Liver (tissue), 9 donors: ENCODE data around the gene DDX46. TPM values are rescaled to one million over a fixed set of nuclear protein-coding genes. Genes with fewer than 3 reads are reported as not detected.
A peak's percentile ranks its signal among the peaks of the same experiment; 100 is the strongest.

ENCODE experiments used
- DNase-seq: peaks from one replicate; pipeline ENCODE4 v3.0.0-alpha.2; 2017; ENCODE audit warnings: low spot score
- H3K27ac ChIP-seq, 2 donors: one replicate each; pipeline ENCODE4 v1.7.0; 2013; ENCODE audit warnings: inconsistent platforms in 2 of 2, low read length in 2 of 2, control low read depth in 1 of 2, low read depth in 1 of 2, mild to moderate bottlenecking in 1 of 2
- H3K27me3 ChIP-seq, 4 donors: one replicate each; pipeline versions ENCODE4 v1.6.1 to v1.7.0; 2013; ENCODE audit warnings: low read length in 3 of 4, inconsistent platforms in 1 of 4, mild to moderate bottlenecking in 1 of 4, moderate library complexity in 1 of 4; ENCODE audit not compliant: control insufficient read depth in 4 of 4, insufficient read depth in 4 of 4
- H3K36me3 ChIP-seq, 4 donors: one replicate each; pipeline versions ENCODE4 v1.6.1 to v1.7.0; 2013; ENCODE audit warnings: low read length in 3 of 4, mild to moderate bottlenecking in 3 of 4, low read depth in 1 of 4, moderate library complexity in 1 of 4; ENCODE audit not compliant: control insufficient read depth in 4 of 4, insufficient read depth in 3 of 4
- H3K4me1 ChIP-seq, 4 donors: one replicate each; pipeline versions ENCODE4 v1.6.1 to v1.7.0; 2013; ENCODE audit warnings: low read length in 3 of 4, mild to moderate bottlenecking in 3 of 4, moderate library complexity in 1 of 4; ENCODE audit not compliant: control insufficient read depth in 4 of 4, insufficient read depth in 4 of 4
- H3K4me3 ChIP-seq, 3 donors: one replicate each; pipeline versions ENCODE4 v1.6.1 to v1.7.0; 2013; ENCODE audit warnings: low read length in 3 of 3, control low read depth in 1 of 3, low read depth in 1 of 3, mild to moderate bottlenecking in 1 of 3
- H3K9ac ChIP-seq, 2 donors: one replicate each; pipeline ENCODE4 v1.7.0; 2013; ENCODE audit warnings: low read length in 2 of 2, mild to moderate bottlenecking in 2 of 2, moderate library complexity in 2 of 2, control low read depth in 1 of 2, low read depth in 1 of 2
- H3K9me3 ChIP-seq, 4 donors: one replicate each; pipeline versions ENCODE4 v1.6.1 to v1.7.0; 2013; ENCODE audit warnings: low read length in 3 of 4; ENCODE audit not compliant: control insufficient read depth in 4 of 4
- EGR1 ChIP-seq, 2 donors: IDR thresholded peaks; 2 replicates each; pipeline ENCODE4 v1.6.1; 2016 to 2018; ENCODE audit warnings: antibody characterized with exemption in 2 of 2, low read depth in 2 of 2
- FOXA1 ChIP-seq: IDR thresholded peaks from 2 replicates; pipeline ENCODE4 v1.6.1; 2016; ENCODE audit warnings: antibody characterized with exemption
- FOXA2 ChIP-seq: IDR thresholded peaks from 2 replicates; pipeline ENCODE4 v1.6.1; 2016; ENCODE audit warnings: antibody characterized with exemption
- GABPA ChIP-seq, 2 donors: IDR thresholded peaks in 1 of 2; conservative IDR thresholded peaks in 1 of 2; 2 replicates each; pipeline ENCODE4 v1.6.1; 2016; ENCODE audit warnings: antibody characterized with exemption in 2 of 2, mild to moderate bottlenecking in 1 of 2, moderate library complexity in 1 of 2
- HNF4A ChIP-seq, 2 donors: conservative IDR thresholded peaks; 2 replicates each; pipeline ENCODE4 v1.6.1; 2016; ENCODE audit warnings: antibody characterized with exemption in 2 of 2, mild to moderate bottlenecking in 2 of 2
- HNF4G ChIP-seq: IDR thresholded peaks from 2 replicates; pipeline ENCODE4 v1.6.1; 2016; ENCODE audit warnings: antibody characterized with exemption
- JUND ChIP-seq, 2 donors: IDR thresholded peaks; 2 replicates each; pipeline ENCODE4 v1.6.1; 2016; ENCODE audit warnings: antibody characterized with exemption in 2 of 2
- NR2F2 ChIP-seq: IDR thresholded peaks from 2 replicates; pipeline ENCODE4 v1.6.1; 2016; ENCODE audit warnings: antibody characterized with exemption
- RAD21 ChIP-seq, 2 donors: IDR thresholded peaks; 2 replicates each; pipeline ENCODE4 v1.6.1; 2016; ENCODE audit warnings: antibody characterized with exemption in 2 of 2, mild to moderate bottlenecking in 2 of 2
- RXRA ChIP-seq, 2 donors: IDR thresholded peaks; 2 replicates each; pipeline ENCODE4 v1.6.1; 2017 to 2018; ENCODE audit warnings: antibody characterized with exemption in 2 of 2, mild to moderate bottlenecking in 1 of 2
- SP1 ChIP-seq: IDR thresholded peaks from 2 replicates; pipeline ENCODE4 v1.6.1; 2018; ENCODE audit warnings: antibody characterized with exemption, mild to moderate bottlenecking
- TAF1 ChIP-seq: conservative IDR thresholded peaks from 2 replicates; pipeline ENCODE4 v1.6.1; 2016; ENCODE audit warnings: antibody characterized with exemption, mild to moderate bottlenecking
- YY1 ChIP-seq: IDR thresholded peaks from 2 replicates; pipeline ENCODE4 v1.6.1; 2016; ENCODE audit warnings: antibody characterized with exemption, mild to moderate bottlenecking
- WGBS: extraction: QIAGEN DNeasy Blood & Tissue Kit; methylation state at CpG from one replicate; pipeline ENCODE4 v1.1.7; 2013; 5-methylcytosine and 5-hydroxymethylcytosine counted together
- polyA plus RNA-seq, 2 donors: library from polyadenylated mRNA; stranded (reverse) in 1 of 2; unstranded in 1 of 2; fragments of 200-250 nt in 1 of 2; fragments of >200 nt in 1 of 2; fragmentation: Nextera tagmentation in 1 of 2; extraction: Ambion mirVana in 1 of 2; gene quantifications; one replicate each; pipeline versions ENCODE4 v1.2.1 to v1.2.3, GENCODE V29; 2013 to 2015
- total RNA-seq, 2 donors: library from RNA; depleted of rRNA; stranded (reverse); fragments of >200 nt; gene quantifications; one replicate each; pipeline ENCODE4 v1.2.3, GENCODE V29; 2014
- TF ChIP-seq, protein P1 (sequence below): IDR thresholded peaks from 2 replicates; pipeline ENCODE4 v1.6.1; 2016; ENCODE audit warnings: antibody characterized with exemption
- TF ChIP-seq, protein P2 (sequence below): IDR thresholded peaks from 2 replicates; pipeline ENCODE4 v1.6.1; 2016; ENCODE audit warnings: antibody characterized with exemption
- TF ChIP-seq, protein P3 (sequence below): IDR thresholded peaks from 2 replicates; pipeline ENCODE4 v1.6.1; 2016; ENCODE audit warnings: antibody characterized with exemption
- TF ChIP-seq, protein P4 (sequence below): fragments of 150-350 bp; IDR thresholded peaks from 2 replicates; pipeline ENCODE4 v1.5.1; 2017; ENCODE audit warnings: improper control_type of control experiment, low read depth, low read length; ENCODE audit not compliant: missing input control
- donor health status: healthy.
- donor health status: healthy.
- donor health status: healthy.
- donor health status: healthy.
- donor health status: healthy.

DDX46 gene
- total and polyA plus RNA-seq, 4 donors, result 11.2 to 24.3 (median 16.0) TPM

DNA sequence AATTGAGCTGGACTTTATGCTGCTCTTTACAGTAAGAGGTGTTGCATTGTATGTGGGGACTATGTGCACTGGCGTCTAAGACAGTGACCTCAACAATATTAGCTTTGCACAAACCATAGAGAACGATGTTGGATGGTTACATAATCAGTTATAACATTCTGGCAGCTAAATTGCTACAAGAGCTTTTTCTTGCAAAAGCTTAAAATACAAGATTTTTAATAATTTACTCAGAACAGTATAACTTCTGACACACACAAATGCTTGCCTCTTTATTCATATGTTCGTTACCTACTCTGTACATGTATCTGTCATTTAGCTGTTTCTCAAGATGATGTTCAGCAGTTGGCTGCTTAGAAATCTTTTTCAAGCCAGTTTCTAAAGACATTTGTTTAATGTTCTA, 98.8 kb downstream of the DDX46 start:
- no peaks in the 10 kb centered on the region for H3K9me3 ChIP-seq
- H3K27me3 ChIP-seq, result no peaks in the 10 kb centered on the region
- no peak overlapping the region for H3K4me3 ChIP-seq
- TF ChIP-seq, protein P1, sequence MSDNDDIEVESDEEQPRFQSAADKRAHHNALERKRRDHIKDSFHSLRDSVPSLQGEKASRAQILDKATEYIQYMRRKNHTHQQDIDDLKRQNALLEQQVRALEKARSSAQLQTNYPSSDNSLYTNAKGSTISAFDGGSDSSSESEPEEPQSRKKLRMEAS, result no peak
- TF ChIP-seq, protein P2, sequence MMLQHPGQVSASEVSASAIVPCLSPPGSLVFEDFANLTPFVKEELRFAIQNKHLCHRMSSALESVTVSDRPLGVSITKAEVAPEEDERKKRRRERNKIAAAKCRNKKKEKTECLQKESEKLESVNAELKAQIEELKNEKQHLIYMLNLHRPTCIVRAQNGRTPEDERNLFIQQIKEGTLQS, result no peak
- TF ChIP-seq NR2F2 (no peak), GABPA (IDR thresholded peaks at IDR 0.05 in 1 of 2, conservative IDR thresholded peaks at IDR 0.05 in 1 of 2) (no peak), TAF1 (no peak), FOXA1 (no peak), YY1 (no peak), SP1 (no peak), EGR1 (IDR thresholded peaks at IDR 0.05; ENCODE audit: low read depth in 2 of 2) (no peak), JUND (IDR thresholded peaks at IDR 0.05) (no peak), RAD21 (IDR thresholded peaks at IDR 0.05) (no peak), RXRA (IDR thresholded peaks at IDR 0.05) (no peak), HNF4G (no peak), FOXA2 (no peak)
- TF ChIP-seq, protein P3, sequence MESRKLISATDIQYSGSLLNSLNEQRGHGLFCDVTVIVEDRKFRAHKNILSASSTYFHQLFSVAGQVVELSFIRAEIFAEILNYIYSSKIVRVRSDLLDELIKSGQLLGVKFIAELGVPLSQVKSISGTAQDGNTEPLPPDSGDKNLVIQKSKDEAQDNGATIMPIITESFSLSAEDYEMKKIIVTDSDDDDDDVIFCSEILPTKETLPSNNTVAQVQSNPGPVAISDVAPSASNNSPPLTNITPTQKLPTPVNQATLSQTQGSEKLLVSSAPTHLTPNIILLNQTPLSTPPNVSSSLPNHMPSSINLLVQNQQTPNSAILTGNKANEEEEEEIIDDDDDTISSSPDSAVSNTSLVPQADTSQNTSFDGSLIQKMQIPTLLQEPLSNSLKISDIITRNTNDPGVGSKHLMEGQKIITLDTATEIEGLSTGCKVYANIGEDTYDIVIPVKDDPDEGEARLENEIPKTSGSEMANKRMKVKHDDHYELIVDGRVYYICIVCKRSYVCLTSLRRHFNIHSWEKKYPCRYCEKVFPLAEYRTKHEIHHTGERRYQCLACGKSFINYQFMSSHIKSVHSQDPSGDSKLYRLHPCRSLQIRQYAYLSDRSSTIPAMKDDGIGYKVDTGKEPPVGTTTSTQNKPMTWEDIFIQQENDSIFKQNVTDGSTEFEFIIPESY, result no peak
- no peak overlapping the region for H3K27ac ChIP-seq
- peaks cover 0 to 2% (median 0%) of the 10 kb centered on the region in 4 donors for H3K4me1 ChIP-seq
- H3K36me3 ChIP-seq, result peaks cover 5 to 33% (median 26%) of the 10 kb centered on the region in 4 donors
- WGBS, result 48% methylated on average over 3 of the region's 3 CpGs
- no peak for DNase-seq
- H3K9ac ChIP-seq, result no peak overlapping the region

DNA sequence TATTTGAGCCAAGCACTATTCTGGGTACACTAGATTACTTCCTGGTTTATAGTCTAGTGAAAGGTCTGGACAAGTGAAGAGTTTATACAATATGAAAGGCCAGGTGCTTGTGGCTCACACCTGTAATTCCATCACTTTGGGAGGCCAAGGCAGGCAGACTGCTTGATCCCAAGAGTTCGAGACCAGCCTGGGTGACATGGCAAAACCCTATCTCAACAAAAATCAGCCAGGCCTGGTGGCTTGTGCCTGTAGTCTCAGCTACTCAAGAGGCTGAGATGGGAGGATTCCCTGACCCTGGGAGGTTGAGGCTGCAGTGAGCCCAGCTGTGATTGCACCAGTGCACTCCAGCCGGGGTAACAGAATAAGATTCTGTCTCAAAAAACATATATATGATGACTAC, 106.1 kb downstream of the DDX46 start:
- H3K9ac ChIP-seq, result no peak overlapping the region
- DNase-seq, result no peak
- no peaks in the 10 kb centered on the region for H3K27me3 ChIP-seq
- H3K9me3 ChIP-seq, result no peaks in the 10 kb centered on the region
- WGBS, result 92% methylated on average over 2 of the region's 2 CpGs
- H3K4me3 ChIP-seq, result no peak overlapping the region
- H3K27ac ChIP-seq, result no peak overlapping the region
- H3K4me1 ChIP-seq, result no peaks in the 10 kb centered on the region
- peaks cover 0 to 5% (median under 1%) of the 10 kb centered on the region in 4 donors for H3K36me3 ChIP-seq
- TF ChIP-seq HNF4A (conservative IDR thresholded peaks at IDR 0.05), result no peak
- no peak for TF ChIP-seq TAF1

DNA sequence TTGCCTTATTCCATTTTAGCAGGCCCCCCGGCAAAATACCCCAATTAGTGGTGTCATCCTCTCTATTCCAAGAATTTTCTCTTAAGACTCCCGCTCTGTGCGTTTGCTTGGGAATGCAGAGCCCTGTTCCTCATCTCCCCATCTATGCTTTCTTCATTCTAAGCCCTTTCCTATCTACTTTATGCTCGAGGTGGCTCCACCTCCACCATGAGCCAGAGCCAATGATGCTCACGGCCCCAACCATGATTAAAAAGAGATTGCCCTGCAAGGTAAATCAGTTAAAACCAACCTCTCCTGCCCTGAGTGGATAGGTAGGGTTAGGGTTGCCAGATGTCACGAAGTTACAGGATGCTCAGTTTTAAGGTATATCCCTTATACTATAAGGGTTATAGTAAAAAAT, 114.9 kb downstream of the DDX46 start:
- no peak for DNase-seq
- Histone ChIP-seq H3K4me3 (no peak overlapping the region), H3K9me3 (no peaks in the 10 kb centered on the region), H3K36me3 (no peaks in the 10 kb centered on the region), H3K4me1 (peaks cover 0 to 11% (median 5%) of the 10 kb centered on the region in 4 donors), H3K9ac (peak overlapping the region in 1 of 2 donors; percentile 89), H3K27ac (peak overlapping the region in 1 of 2 donors; percentile 73), H3K27me3 (no peaks in the 10 kb centered on the region)
- TF ChIP-seq YY1 (no peak), NR2F2 (no peak), SP1 (no peak), TAF1 (no peak), HNF4A (conservative IDR thresholded peaks at IDR 0.05) (no peak), EGR1 (IDR thresholded peaks at IDR 0.05; ENCODE audit: low read depth in 2 of 2) (no peak), GABPA (IDR thresholded peaks at IDR 0.05 in 1 of 2, conservative IDR thresholded peaks at IDR 0.05 in 1 of 2) (no peak), FOXA2 (no peak), RXRA (IDR thresholded peaks at IDR 0.05) (no peak), HNF4G (no peak), FOXA1 (no peak)
- TF ChIP-seq, protein P4, sequence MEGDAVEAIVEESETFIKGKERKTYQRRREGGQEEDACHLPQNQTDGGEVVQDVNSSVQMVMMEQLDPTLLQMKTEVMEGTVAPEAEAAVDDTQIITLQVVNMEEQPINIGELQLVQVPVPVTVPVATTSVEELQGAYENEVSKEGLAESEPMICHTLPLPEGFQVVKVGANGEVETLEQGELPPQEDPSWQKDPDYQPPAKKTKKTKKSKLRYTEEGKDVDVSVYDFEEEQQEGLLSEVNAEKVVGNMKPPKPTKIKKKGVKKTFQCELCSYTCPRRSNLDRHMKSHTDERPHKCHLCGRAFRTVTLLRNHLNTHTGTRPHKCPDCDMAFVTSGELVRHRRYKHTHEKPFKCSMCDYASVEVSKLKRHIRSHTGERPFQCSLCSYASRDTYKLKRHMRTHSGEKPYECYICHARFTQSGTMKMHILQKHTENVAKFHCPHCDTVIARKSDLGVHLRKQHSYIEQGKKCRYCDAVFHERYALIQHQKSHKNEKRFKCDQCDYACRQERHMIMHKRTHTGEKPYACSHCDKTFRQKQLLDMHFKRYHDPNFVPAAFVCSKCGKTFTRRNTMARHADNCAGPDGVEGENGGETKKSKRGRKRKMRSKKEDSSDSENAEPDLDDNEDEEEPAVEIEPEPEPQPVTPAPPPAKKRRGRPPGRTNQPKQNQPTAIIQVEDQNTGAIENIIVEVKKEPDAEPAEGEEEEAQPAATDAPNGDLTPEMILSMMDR, result no peak
- TF ChIP-seq, protein P3, result no peak
- TF ChIP-seq, protein P2, result no peak
- TF ChIP-seq, protein P1, result no peak
- 86% methylated on average over 6 of the region's 6 CpGs for WGBS
